ENCODE data around the gene SDK1. TPM values are rescaled to one million over a fixed set of nuclear protein-coding genes. Genes with fewer than 3 reads are reported as not detected.

Gene SDK1
- total and polyA plus RNA-seq, 4 donors, result 0.12 to 0.47 (median 0.36) TPM

- Histone ChIP-seq H3K4me3 (ENCODE audit: low read depth in 1 of 3, low read length in 3 of 3) (no peak overlapping the region), H3K27me3 (ENCODE audit: control insufficient read depth in 4 of 4, insufficient read depth in 4 of 4, low read length in 3 of 4) (no peaks in the 10 kb centered on the region), H3K9ac (ENCODE audit: low read depth in 1 of 2, low read length in 2 of 2) (no peak overlapping the region), H3K36me3 (ENCODE audit: control insufficient read depth in 4 of 4, insufficient read depth in 3 of 4, low read depth in 1 of 4, low read length in 3 of 4) (no peaks in the 10 kb centered on the region), H3K9me3 (ENCODE audit: control insufficient read depth in 4 of 4, low read length in 3 of 4) (no peaks in the 10 kb centered on the region), H3K4me1 (ENCODE audit: control insufficient read depth in 4 of 4, insufficient read depth in 4 of 4, low read length in 3 of 4) (no peaks in the 10 kb centered on the region), H3K27ac (ENCODE audit: low read depth in 1 of 2, low read length in 2 of 2) (no peak overlapping the region)
- no peak for DNase-seq (ENCODE audit: low spot score)
- WGBS, result 86% methylated on average over 12 of the region's 12 CpGs
- TF ChIP-seq, protein P1, sequence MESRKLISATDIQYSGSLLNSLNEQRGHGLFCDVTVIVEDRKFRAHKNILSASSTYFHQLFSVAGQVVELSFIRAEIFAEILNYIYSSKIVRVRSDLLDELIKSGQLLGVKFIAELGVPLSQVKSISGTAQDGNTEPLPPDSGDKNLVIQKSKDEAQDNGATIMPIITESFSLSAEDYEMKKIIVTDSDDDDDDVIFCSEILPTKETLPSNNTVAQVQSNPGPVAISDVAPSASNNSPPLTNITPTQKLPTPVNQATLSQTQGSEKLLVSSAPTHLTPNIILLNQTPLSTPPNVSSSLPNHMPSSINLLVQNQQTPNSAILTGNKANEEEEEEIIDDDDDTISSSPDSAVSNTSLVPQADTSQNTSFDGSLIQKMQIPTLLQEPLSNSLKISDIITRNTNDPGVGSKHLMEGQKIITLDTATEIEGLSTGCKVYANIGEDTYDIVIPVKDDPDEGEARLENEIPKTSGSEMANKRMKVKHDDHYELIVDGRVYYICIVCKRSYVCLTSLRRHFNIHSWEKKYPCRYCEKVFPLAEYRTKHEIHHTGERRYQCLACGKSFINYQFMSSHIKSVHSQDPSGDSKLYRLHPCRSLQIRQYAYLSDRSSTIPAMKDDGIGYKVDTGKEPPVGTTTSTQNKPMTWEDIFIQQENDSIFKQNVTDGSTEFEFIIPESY (IDR thresholded peaks at IDR 0.05), result no peak
- TF ChIP-seq REST (IDR thresholded peaks at IDR 0.05) (no peak), RXRA (IDR thresholded peaks at IDR 0.05) (no peak), RAD21 (IDR thresholded peaks at IDR 0.05) (no peak), FOXA1 (IDR thresholded peaks at IDR 0.05) (no peak), JUND (IDR thresholded peaks at IDR 0.05) (no peak), YY1 (IDR thresholded peaks at IDR 0.05) (no peak), CTCF (IDR thresholded peaks at IDR 0.05; ENCODE audit: low read depth, low read length, missing input control) (no peak), NR2F2 (IDR thresholded peaks at IDR 0.05) (no peak), FOXA2 (IDR thresholded peaks at IDR 0.05) (no peak), HNF4G (IDR thresholded peaks at IDR 0.05) (no peak), HNF4A (conservative IDR thresholded peaks at IDR 0.05) (no peak), TAF1 (conservative IDR thresholded peaks at IDR 0.05) (no peak), GABPA (IDR thresholded peaks at IDR 0.05 in 1 of 2, conservative IDR thresholded peaks at IDR 0.05 in 1 of 2) (no peak), SP1 (IDR thresholded peaks at IDR 0.05) (no peak), EGR1 (IDR thresholded peaks at IDR 0.05; ENCODE audit: low read depth in 2 of 2) (no peak), ATF3 (IDR thresholded peaks at IDR 0.05) (no peak)
- TF ChIP-seq, protein P2, sequence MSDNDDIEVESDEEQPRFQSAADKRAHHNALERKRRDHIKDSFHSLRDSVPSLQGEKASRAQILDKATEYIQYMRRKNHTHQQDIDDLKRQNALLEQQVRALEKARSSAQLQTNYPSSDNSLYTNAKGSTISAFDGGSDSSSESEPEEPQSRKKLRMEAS (IDR thresholded peaks at IDR 0.05), result no peak
Measured at GRCh38 chr7:3893151-3893788, 592.2 kb downstream of the SDK1 start.

Measured in liver (tissue), 9 donors.